GM19193 (cell line): Measurements from ENCODE around the gene PCSK9.

Experiments used
- POLR2A ChIP-seq: IDR thresholded peaks from 4 replicates; pipeline ENCODE4 v1.6.1; 2011; ENCODE audit not compliant: insufficient read depth, insufficient read length; ENCODE audit errors: extremely low read depth

The PCSK9 gene

GRCh38 chr1:55037733-55038551 is 1.4 kb upstream of the PCSK9 start:
- TF ChIP-seq POLR2A, result no peak

- TF ChIP-seq POLR2A, result no peak
Measured at GRCh38 chr1:55038552-55038838, 853 bp upstream of the PCSK9 start.

GRCh38 chr1:55038974-55039341 is 390 bp upstream of the PCSK9 start:
- no peak for TF ChIP-seq POLR2A

GRCh38 chr1:55040083-55040932 is 960 bp downstream of the PCSK9 start:
- no peak for TF ChIP-seq POLR2A

GRCh38 chr1:55040933-55041494 is 1.7 kb downstream of the PCSK9 start:
- TF ChIP-seq POLR2A, result no peak

- TF ChIP-seq POLR2A, result no peak
Measured at GRCh38 chr1:55041613-55042012, 2.3 kb downstream of the PCSK9 start.

GRCh38 chr1:55043011-55043410 is 3.7 kb downstream of the PCSK9 start:
- no peak for TF ChIP-seq POLR2A

- TF ChIP-seq POLR2A, result no peak
Measured at GRCh38 chr1:55043726-55044125, 4.4 kb downstream of the PCSK9 start.

GRCh38 chr1:55044617-55045397 is 5.5 kb downstream of the PCSK9 start:
- no peak for TF ChIP-seq POLR2A

GRCh38 chr1:55045430-55045829 is 6.1 kb downstream of the PCSK9 start:
- no peak for TF ChIP-seq POLR2A

- no peak for TF ChIP-seq POLR2A
Measured at GRCh38 chr1:55046871-55047270, 7.5 kb downstream of the PCSK9 start.

- no peak for TF ChIP-seq POLR2A
Measured at GRCh38 chr1:55047611-55048010, 8.3 kb downstream of the PCSK9 start.

GRCh38 chr1:55048453-55049270 is 9.3 kb downstream of the PCSK9 start:
- TF ChIP-seq POLR2A, result no peak

GRCh38 chr1:55049271-55049913 is 10.0 kb downstream of the PCSK9 start:
- TF ChIP-seq POLR2A, result no peak

- no peak for TF ChIP-seq POLR2A
Measured at GRCh38 chr1:55049914-55050278, 10.5 kb downstream of the PCSK9 start.

- TF ChIP-seq POLR2A, result no peak
Measured at GRCh38 chr1:55050283-55050682, 10.9 kb downstream of the PCSK9 start.
